Breast epithelium (tissue), 4 donors: Measurements from ENCODE around the gene ARID3C. TPM values are rescaled to one million over a fixed set of nuclear protein-coding genes. Genes with fewer than 3 reads are reported as not detected.

Experiments
- DNase-seq, 2 donors: peaks; one replicate each; pipeline ENCODE4 v3.0.0-alpha.2; 2019; ENCODE audit warnings: low spot score in 2 of 2
- H3K27ac ChIP-seq, 2 donors: fragments of 200-600 bp; sonication (generic) in 1 of 2; one replicate each; pipeline ENCODE4 v1.5.1; 2016 to 2019; ENCODE audit warnings: mild to moderate bottlenecking in 1 of 2
- H3K27me3 ChIP-seq, 2 donors: fragments of 200-600 bp; sonication (generic) in 1 of 2; one replicate each; pipeline versions ENCODE4 v1.5.1 to v1.6.0; 2017 to 2019; ENCODE audit warnings: control low read depth in 1 of 2, mild to moderate bottlenecking in 1 of 2
- H3K36me3 ChIP-seq: fragments of 200-600 bp; one replicate; pipeline ENCODE4 v1.5.1; 2019
- H3K4me1 ChIP-seq, 2 donors: fragments of 200-600 bp; sonication (generic); one replicate each; pipeline ENCODE4 v1.5.1; 2016 to 2019; ENCODE audit warnings: control low read depth in 1 of 2
- H3K4me3 ChIP-seq, 3 donors: fragments of 200-600 bp; sonication (generic); 1 replicate in 2 of 3; 2 replicates in 1 of 3; pipeline ENCODE4 v1.5.1; 2016 to 2019; ENCODE audit warnings: mild to moderate bottlenecking in 3 of 3, moderate library complexity in 2 of 3
- H3K9me3 ChIP-seq, 2 donors: fragments of 200-600 bp; sonication (generic) in 1 of 2; one replicate each; pipeline ENCODE4 v1.5.1; 2016 to 2019; ENCODE audit warnings: control low read depth in 1 of 2
- POLR2A ChIP-seq: fragments of 450-650 bp; IDR thresholded peaks from one replicate; pipeline ENCODE4 v1.6.1; 2016; ENCODE audit warnings: antibody characterized with exemption, mild to moderate bottlenecking, moderate library complexity
- POLR2AphosphoS5 ChIP-seq, 3 donors: sonication (generic); formaldehyde crosslinking; IDR thresholded peaks; one replicate each; pipeline ENCODE4 v1.6.1; 2017; ENCODE audit warnings: antibody characterized with exemption in 3 of 3
- intact Hi-C: fragments of 100-400 bp; cut with DNase I; formaldehyde crosslinking; loops from one replicate; pipeline ENCODE4 v1.15.1; 2023; ENCODE audit warnings: low total_unique reads
- total RNA-seq, 3 donors: library from RNA; depleted of rRNA; stranded (reverse); fragments of >200 nt; gene quantifications; one replicate each; pipeline ENCODE4 v1.1.0, GENCODE V29; 2016
- TF ChIP-seq, protein P1 (sequence below), 3 donors: fragments of 450-650 bp; IDR thresholded peaks; one replicate each; pipeline ENCODE4 v1.5.1; 2016 to 2017; ENCODE audit warnings: antibody characterized with exemption in 3 of 3, mild to moderate bottlenecking in 3 of 3, moderate library complexity in 3 of 3

The ARID3C gene
- total RNA-seq, 3 donors from 2014 or later = 0.29 TPM; not detected in 2

DNA sequence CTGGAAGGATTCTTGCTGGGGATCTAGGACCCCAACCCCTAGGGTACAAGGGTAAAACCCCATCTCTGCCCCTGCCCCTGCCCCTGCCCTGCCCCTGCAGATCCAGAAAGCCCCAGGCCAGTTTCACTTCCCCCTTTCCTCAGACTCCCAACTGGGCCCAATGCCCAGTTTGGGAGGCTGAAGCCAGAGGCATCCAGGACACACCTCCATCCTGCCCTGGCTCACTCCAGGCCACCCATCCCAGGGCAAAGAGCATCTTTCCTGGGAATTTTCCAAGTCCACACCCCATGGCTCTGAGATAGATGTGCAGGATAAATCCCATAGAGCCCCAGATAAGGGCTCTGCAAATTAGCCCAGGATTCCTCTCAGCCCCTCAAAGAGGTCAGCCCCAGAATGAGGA lies 56.8 kb downstream of the ARID3C start:
- Histone ChIP-seq H3K4me1 (no peaks in the 10 kb centered on the region), H3K27me3 (no peaks in the 10 kb centered on the region), H3K36me3 (no peaks in the 10 kb centered on the region), H3K9me3 (no peaks in the 10 kb centered on the region), H3K4me3 (no peak overlapping the region), H3K27ac (no peak overlapping the region)
- TF ChIP-seq, protein P1, sequence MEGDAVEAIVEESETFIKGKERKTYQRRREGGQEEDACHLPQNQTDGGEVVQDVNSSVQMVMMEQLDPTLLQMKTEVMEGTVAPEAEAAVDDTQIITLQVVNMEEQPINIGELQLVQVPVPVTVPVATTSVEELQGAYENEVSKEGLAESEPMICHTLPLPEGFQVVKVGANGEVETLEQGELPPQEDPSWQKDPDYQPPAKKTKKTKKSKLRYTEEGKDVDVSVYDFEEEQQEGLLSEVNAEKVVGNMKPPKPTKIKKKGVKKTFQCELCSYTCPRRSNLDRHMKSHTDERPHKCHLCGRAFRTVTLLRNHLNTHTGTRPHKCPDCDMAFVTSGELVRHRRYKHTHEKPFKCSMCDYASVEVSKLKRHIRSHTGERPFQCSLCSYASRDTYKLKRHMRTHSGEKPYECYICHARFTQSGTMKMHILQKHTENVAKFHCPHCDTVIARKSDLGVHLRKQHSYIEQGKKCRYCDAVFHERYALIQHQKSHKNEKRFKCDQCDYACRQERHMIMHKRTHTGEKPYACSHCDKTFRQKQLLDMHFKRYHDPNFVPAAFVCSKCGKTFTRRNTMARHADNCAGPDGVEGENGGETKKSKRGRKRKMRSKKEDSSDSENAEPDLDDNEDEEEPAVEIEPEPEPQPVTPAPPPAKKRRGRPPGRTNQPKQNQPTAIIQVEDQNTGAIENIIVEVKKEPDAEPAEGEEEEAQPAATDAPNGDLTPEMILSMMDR (IDR thresholded peaks at IDR 0.05) = no peak
- TF ChIP-seq POLR2A (no peak), POLR2AphosphoS5 (IDR thresholded peaks at IDR 0.05) (no peak)
- no peak for DNase-seq
- intact Hi-C loops = no loop called here

DNA sequence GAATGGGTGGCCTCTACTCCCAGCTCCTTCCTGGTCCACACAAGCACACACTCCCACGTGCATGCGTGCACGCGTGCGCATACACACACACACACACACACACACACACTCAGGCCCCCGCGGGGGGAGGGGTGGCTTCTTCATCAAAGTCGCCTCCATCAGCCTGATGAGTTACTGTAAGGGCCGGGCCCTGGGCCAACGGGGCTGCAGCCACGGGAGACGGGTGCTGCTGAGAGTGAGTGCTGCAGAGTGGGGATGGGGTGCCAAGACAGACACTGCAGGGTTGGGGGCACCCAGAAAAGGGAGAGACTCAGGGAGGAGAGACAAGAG lies 57.4 kb downstream of the ARID3C start:
- no peak for TF ChIP-seq POLR2AphosphoS5 (IDR thresholded peaks at IDR 0.05)
- TF ChIP-seq, protein P1 (IDR thresholded peaks at IDR 0.05) = no peak
- TF ChIP-seq POLR2A = no peak
- H3K4me3 ChIP-seq = no peak overlapping the region
- no peak overlapping the region for H3K27ac ChIP-seq
- DNase-seq = no peak
- H3K4me1 ChIP-seq = no peaks in the 10 kb centered on the region
- H3K9me3 ChIP-seq = no peaks in the 10 kb centered on the region
- no peaks in the 10 kb centered on the region for H3K36me3 ChIP-seq
- intact Hi-C loops = no loop called here
- no peaks in the 10 kb centered on the region for H3K27me3 ChIP-seq

Other genes with a start within 250 kb of the ARID3C start
- gene FAM219A, start 170.5 kb downstream of the ARID3C start, total RNA-seq = 1 to 10 TPM; 8.2 to 9.2 (median 9.0) TPM
- 1 to 10 TPM in 2 of 3 donors, not detected in 1; 1.6 to 3.2 TPM for gene DNAI1, start 170.3 kb downstream of the ARID3C start, total RNA-seq
- gene ENHO, start 106.1 kb downstream of the ARID3C start, total RNA-seq = 1 to 10 TPM in 2 of 3 donors, under 1 TPM in 1; 0.33 to 5.4 (median 1.8) TPM
- 100 to 1,000 TPM in 1 of 3 donors, 10 to 100 TPM in 2; 11.3 to 103 (median 15.4) TPM for gene CNTFR, start 39.3 kb downstream of the ARID3C start, total RNA-seq
- gene RPP25L, start 17.0 kb downstream of the ARID3C start, total RNA-seq = 10 to 100 TPM; 28.5 to 37.9 (median 36.4) TPM
- 100 to 1,000 TPM in 2 of 3 donors, 10 to 100 TPM in 1; 84.0 to 114 (median 113) TPM for gene DCTN3, start 8.6 kb downstream of the ARID3C start, total RNA-seq
- 10 to 100 TPM; 62.6 to 84.8 (median 70.8) TPM for gene SIGMAR1, start 8.7 kb upstream of the ARID3C start, total RNA-seq
- 10 to 100 TPM; 26.1 to 37.0 (median 36.7) TPM for gene GALT, start 17.6 kb upstream of the ARID3C start, total RNA-seq
- 10 to 100 TPM; 20.3 to 45.5 (median 42.1) TPM for gene IL11RA, start 23.1 kb upstream of the ARID3C start, total RNA-seq
- not detected for gene CCL27, start 33.6 kb upstream of the ARID3C start, total RNA-seq
- 1 to 10 TPM in 2 of 3 donors, under 1 TPM in 1; 0.88 to 5.6 (median 1.3) TPM for gene CCL19, start 62.2 kb upstream of the ARID3C start, total RNA-seq
- 10 to 100 TPM in 2 of 3 donors, 1 to 10 TPM in 1; 5.9 to 84.9 (median 12.0) TPM for gene CCL21, start 81.1 kb upstream of the ARID3C start, total RNA-seq